Transverse colon (tissue), 4 donors: ENCODE results near the gene ECEL1. TPM values are rescaled to one million over a fixed set of nuclear protein-coding genes. Genes with fewer than 3 reads are reported as not detected.

ENCODE experiments used
- DNase-seq: peaks from one replicate; pipeline ENCODE4 v3.0.0-alpha.2; 2019
- H3K27ac ChIP-seq, 4 donors: fragments of 200-600 bp; sonication (generic); 2 replicates each; pipeline ENCODE4 v1.5.1; 2016 to 2018; ENCODE audit warnings: inconsistent platforms in 4 of 4
- H3K27me3 ChIP-seq: fragments of 200-600 bp; sonication (generic); 2 replicates; pipeline ENCODE4 v1.5.1; 2017; ENCODE audit warnings: inconsistent platforms
- H3K36me3 ChIP-seq, 4 donors: fragments of 200-600 bp; sonication (generic); 2 replicates each; pipeline ENCODE4 v1.5.1; 2017 to 2019; ENCODE audit warnings: inconsistent platforms in 4 of 4
- H3K4me1 ChIP-seq, 4 donors: fragments of 200-600 bp; sonication (generic); 2 replicates each; pipeline ENCODE4 v1.5.1; 2017 to 2020; ENCODE audit warnings: inconsistent platforms in 4 of 4
- H3K4me3 ChIP-seq, 4 donors: fragments of 200-600 bp; sonication (generic); 1 replicate in 1 of 4; 2 replicates in 3 of 4; pipeline versions ENCODE4 v1.5.1 to v1.6.1; 2017 to 2019; ENCODE audit warnings: inconsistent platforms in 4 of 4
- H3K9me3 ChIP-seq, 2 donors: fragments of 200-600 bp; sonication (generic); 2 replicates each; pipeline ENCODE4 v1.5.1; 2017 to 2019; ENCODE audit warnings: inconsistent platforms in 2 of 2
- EP300 ChIP-seq: sonication (generic); formaldehyde crosslinking; IDR thresholded peaks from one replicate; pipeline ENCODE4 v1.6.1; 2017; ENCODE audit warnings: antibody characterized with exemption, low read depth
- POLR2A ChIP-seq: fragments of 450-650 bp; IDR thresholded peaks from one replicate; pipeline ENCODE4 v1.6.1; 2016; ENCODE audit warnings: antibody characterized with exemption, mild to moderate bottlenecking, moderate library complexity
- POLR2AphosphoS5 ChIP-seq, 3 donors: sonication (generic); formaldehyde crosslinking; IDR thresholded peaks; one replicate each; pipeline ENCODE4 v1.6.1; 2016; ENCODE audit warnings: antibody characterized with exemption in 3 of 3
- WGBS, 2 donors: methylation state at CpG; one replicate each; pipeline ENCODE4 v1.1.5; 2018; ENCODE audit warnings: low coverage in 1 of 2; 5-methylcytosine and 5-hydroxymethylcytosine counted together
- in situ Hi-C, 4 donors: fragments of 200-750 bp; cut with MboI; loops; one replicate each; pipeline versions ENCODE4 v1.15.0 to v1.15.1; 2017; ENCODE audit warnings: low sequenced_read_pairs in 3 of 4, low pct_ligation_motif_present in 1 of 4, low pct_unique_long_range_greater_than_20kb in 1 of 4
- intact Hi-C: fragments of 100-400 bp; cut with DNase I; formaldehyde crosslinking; loops from one replicate; pipeline ENCODE4 v1.15.1; 2023; ENCODE audit warnings: low total_unique reads
- total RNA-seq, 4 donors: library from RNA; depleted of rRNA; stranded (reverse); fragments of >200 nt; gene quantifications; one replicate each; pipeline ENCODE4 v1.1.0, GENCODE V29; 2016
- TF ChIP-seq, protein P1 (sequence below), 5 experiments: fragments of 200-600 bp in 3 of 5; fragments of 450-650 bp in 2 of 5; sonication (generic) in 3 of 5; IDR thresholded peaks; 1 replicate in 2 of 5; 2 replicates in 3 of 5; pipeline ENCODE4 v1.5.1; 2016 to 2017; ENCODE audit warnings: antibody characterized with exemption in 5 of 5, inconsistent platforms in 3 of 5, mild to moderate bottlenecking in 2 of 5, moderate library complexity in 1 of 5

The ECEL1 gene
- total RNA-seq, 4 donors from 2014 or later: not detected

DNA sequence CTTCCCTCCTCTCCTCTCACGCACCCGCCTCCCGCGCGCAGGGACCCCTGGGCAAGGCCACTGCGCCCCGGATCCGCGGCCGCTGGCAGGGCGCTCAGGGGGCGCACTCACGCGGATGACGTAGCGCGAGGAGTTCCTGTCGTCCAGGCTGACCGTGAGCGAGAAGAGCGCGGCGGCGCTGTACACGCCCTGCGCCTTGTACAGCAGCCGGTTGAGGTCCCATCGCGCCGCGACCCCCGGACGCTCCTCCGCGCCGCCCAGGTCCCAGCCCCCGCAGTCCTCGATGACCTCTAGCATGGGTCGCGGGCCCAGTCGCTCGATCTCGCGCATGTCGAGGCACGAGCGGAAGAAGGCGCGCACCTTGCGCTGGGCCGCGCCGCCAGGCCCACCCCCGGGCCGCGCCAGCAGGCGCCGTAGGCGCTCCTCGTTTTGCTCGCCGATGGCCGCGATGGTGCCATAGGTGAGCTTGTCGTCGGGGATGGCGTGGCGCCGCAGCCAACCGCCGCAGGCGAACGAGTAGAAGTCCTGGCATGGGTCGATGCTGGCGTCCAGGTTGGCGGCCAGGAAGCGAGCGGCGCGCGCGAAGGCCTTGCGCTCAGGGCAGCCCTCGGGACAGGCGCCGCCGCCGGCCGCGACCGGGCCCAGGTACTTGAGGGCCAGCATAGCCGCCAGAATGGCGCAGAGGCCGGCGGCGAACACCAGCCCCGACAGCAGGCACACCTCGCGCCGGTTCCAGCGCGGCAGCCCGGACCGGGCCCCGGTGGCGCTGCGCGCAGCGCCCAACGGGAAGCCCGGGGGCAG is 1.7 kb downstream of the ECEL1 start:
- in situ Hi-C loops: no loop called here
- no peak for DNase-seq
- Histone ChIP-seq H3K9me3 (no peaks in the 10 kb centered on the region), H3K4me3 (no peak overlapping the region), H3K4me1 (peaks cover 0 to 17% (median 7%) of the 10 kb centered on the region in 4 donors), H3K27ac (no peak overlapping the region), H3K36me3 (no peaks in the 10 kb centered on the region), H3K27me3 (peaks cover 77% of the 10 kb centered on the region)
- whole genome bisulfite sequencing, 2 donors: 14% methylated on average over 79 of the region's 111 CpGs; no CpG with 5 or more reads in 1 of the 2 donors
- intact Hi-C loops: no loop called here
- TF ChIP-seq, protein P1, sequence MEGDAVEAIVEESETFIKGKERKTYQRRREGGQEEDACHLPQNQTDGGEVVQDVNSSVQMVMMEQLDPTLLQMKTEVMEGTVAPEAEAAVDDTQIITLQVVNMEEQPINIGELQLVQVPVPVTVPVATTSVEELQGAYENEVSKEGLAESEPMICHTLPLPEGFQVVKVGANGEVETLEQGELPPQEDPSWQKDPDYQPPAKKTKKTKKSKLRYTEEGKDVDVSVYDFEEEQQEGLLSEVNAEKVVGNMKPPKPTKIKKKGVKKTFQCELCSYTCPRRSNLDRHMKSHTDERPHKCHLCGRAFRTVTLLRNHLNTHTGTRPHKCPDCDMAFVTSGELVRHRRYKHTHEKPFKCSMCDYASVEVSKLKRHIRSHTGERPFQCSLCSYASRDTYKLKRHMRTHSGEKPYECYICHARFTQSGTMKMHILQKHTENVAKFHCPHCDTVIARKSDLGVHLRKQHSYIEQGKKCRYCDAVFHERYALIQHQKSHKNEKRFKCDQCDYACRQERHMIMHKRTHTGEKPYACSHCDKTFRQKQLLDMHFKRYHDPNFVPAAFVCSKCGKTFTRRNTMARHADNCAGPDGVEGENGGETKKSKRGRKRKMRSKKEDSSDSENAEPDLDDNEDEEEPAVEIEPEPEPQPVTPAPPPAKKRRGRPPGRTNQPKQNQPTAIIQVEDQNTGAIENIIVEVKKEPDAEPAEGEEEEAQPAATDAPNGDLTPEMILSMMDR (IDR thresholded peaks at IDR 0.05): no peak
- no peak for TF ChIP-seq EP300
- TF ChIP-seq POLR2AphosphoS5 (IDR thresholded peaks at IDR 0.05): no peak
- TF ChIP-seq POLR2A: no peak

DNA sequence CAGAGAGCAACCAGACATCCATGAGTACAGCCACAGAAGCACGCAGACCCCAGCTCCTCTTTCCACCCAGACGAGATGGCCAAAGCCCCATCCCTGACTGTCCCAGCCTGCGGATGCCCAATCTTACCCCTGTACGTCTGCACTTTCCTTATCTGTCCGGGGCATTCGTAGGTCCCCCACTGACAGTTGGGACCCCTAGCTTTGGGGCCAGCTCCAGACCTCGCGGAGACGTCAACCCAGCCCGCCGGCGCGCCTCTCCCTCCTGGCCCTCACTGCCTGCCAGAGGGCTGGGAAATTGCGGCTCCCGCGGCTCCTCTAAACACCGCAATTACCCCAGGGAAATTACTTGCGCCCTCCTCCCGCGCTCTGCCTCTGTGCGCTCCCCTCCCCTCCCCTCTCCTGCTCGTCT is 2.3 kb downstream of the ECEL1 start:
- H3K36me3 ChIP-seq: no peaks in the 10 kb centered on the region
- peaks cover 74% of the 10 kb centered on the region for H3K27me3 ChIP-seq
- in situ Hi-C loops (no loop called here), intact Hi-C loops (no loop called here)
- H3K27ac ChIP-seq: no peak overlapping the region
- peaks cover 0 to 17% (median 7%) of the 10 kb centered on the region in 4 donors for H3K4me1 ChIP-seq
- H3K9me3 ChIP-seq: no peaks in the 10 kb centered on the region
- no peak for DNase-seq
- TF ChIP-seq POLR2A (no peak), EP300 (no peak), POLR2AphosphoS5 (IDR thresholded peaks at IDR 0.05) (no peak)
- TF ChIP-seq, protein P1 (IDR thresholded peaks at IDR 0.05): no peak
- H3K4me3 ChIP-seq: no peak overlapping the region
- 10% methylated on average over 20 of the region's 22 CpGs; no CpG with 5 or more reads in 1 of the 2 donors for WGBS, 2 donors

DNA sequence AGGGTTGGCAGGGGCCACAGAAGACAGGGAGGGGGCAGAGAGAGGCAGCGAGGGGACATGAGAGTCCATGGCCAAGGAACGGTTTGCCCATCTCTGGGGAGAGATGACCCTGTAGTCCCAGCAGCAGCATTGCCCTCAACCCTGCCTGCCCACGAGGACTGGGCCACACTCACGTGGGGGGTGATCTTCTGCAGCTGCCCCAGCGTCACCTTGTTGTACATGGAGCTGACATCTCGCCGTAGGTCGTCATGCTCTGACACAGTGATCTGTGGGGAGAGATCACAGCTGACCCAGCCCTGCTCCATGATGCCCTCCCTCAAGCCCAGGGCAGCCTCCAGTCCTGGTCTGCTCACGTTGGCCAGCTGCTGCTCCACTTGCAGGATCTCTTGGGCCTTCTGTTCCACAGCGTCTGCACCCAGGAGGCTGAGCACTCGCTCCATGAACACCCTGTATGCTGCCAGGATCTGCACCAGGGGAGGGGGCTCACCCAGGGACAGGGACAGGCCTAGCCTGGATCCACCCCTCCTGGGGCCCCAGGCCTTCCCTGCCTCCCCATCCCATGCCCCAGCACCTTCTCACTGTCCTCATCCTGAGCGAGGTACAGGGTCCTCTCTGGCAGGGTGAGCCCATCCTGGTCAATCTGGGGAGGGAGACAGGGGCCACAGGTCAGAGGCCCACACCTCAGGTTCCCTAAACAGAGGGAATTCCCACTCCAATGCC is 2.8 kb downstream of the ECEL1 start:
- Histone ChIP-seq H3K36me3 (no peaks in the 10 kb centered on the region), H3K27ac (no peak overlapping the region), H3K4me3 (no peak overlapping the region), H3K9me3 (no peaks in the 10 kb centered on the region), H3K27me3 (peaks cover 75% of the 10 kb centered on the region), H3K4me1 (peaks cover 0 to 17% (median 7%) of the 10 kb centered on the region in 4 donors)
- in situ Hi-C loops (no loop called here), intact Hi-C loops (no loop called here)
- 80% methylated on average over 11 of the region's 12 CpGs; no CpG with 5 or more reads in 1 of the 2 donors for WGBS, 2 donors
- no peak for TF ChIP-seq POLR2A
- TF ChIP-seq POLR2AphosphoS5 (IDR thresholded peaks at IDR 0.05): no peak
- TF ChIP-seq, protein P1 (IDR thresholded peaks at IDR 0.05): no peak
- TF ChIP-seq EP300: no peak
- no peak for DNase-seq

DNA sequence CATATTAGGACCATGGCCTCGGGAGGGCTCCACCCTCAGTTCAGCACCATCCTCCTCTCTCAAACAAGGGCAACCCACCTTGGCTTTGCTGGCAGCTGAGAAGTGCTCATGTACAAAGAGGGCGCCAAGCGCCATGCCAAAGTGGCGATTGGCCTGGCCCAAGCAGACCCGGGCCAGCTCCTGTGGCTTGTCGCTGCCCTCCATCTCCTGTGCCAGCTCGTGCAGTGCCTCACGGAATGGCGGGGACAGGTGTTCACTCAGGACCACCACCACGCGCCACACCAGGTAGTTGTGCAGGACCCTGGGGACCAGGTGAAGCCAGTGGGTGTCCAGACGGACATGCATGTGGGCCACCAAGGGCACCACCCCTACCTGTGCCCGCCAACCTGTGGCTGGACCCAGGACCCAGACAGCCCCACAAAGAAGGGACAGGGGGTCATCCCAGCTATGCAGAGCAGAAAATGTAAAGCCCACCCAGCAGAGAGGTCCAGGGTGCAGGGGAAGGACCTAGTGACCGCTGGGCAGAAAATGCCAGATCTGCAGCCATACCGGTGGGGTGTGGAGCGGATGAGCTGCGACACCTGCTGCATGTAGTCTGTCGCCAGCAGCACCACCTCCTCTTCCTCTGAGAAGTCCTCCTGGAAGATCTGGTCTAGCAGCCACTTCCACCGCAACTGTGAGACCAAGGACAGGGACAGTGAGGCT is 3.6 kb downstream of the ECEL1 start:
- Histone ChIP-seq H3K27ac (no peak overlapping the region), H3K4me1 (peaks cover 0 to 17% (median 7%) of the 10 kb centered on the region in 4 donors), H3K4me3 (no peak overlapping the region), H3K9me3 (no peaks in the 10 kb centered on the region), H3K36me3 (no peaks in the 10 kb centered on the region), H3K27me3 (peaks cover 75% of the 10 kb centered on the region)
- in situ Hi-C loops: no loop called here
- WGBS, 2 donors: 80 to 89% methylated on average over 1 to 17 of the region's 19 CpGs
- intact Hi-C loops: no loop called here
- TF ChIP-seq POLR2A: no peak
- TF ChIP-seq, protein P1 (IDR thresholded peaks at IDR 0.05): no peak
- TF ChIP-seq EP300: no peak
- TF ChIP-seq POLR2AphosphoS5 (IDR thresholded peaks at IDR 0.05): no peak
- DNase-seq: no peak
